Embryonic facial prominence (tissue), 1 donor: ENCODE data around the gene TRUB1.
A peak's percentile ranks its signal among the peaks of the same experiment; 100 is the strongest.

Source experiments
- DNase-seq: peaks from one replicate; pipeline ENCODE4 v3.0.0-alpha.2; 2016; ENCODE audit errors: extremely low spot score

The TRUB1 gene

GRCh38 chr10:114975091-114975490, 37.1 kb downstream of the TRUB1 start:
- no peak for DNase-seq

- no peak for DNase-seq
Measured at GRCh38 chr10:114982989-114983388, 45.0 kb downstream of the TRUB1 start.

GRCh38 chr10:114987995-114988394, 50.0 kb downstream of the TRUB1 start:
- DNase-seq: no peak

- no peak for DNase-seq
Measured at GRCh38 chr10:114990586-114990985, 52.6 kb downstream of the TRUB1 start.

- no peak for DNase-seq
Measured at GRCh38 chr10:114990991-114991390, 53.0 kb downstream of the TRUB1 start.

GRCh38 chr10:114992189-114992775, 54.3 kb downstream of the TRUB1 start:
- DNase-seq: no peak

GRCh38 chr10:114995468-114996247, 57.7 kb downstream of the TRUB1 start:
- DNase-seq: peak; percentile 12

GRCh38 chr10:114996542-114996941, 58.5 kb downstream of the TRUB1 start:
- no peak for DNase-seq

- DNase-seq: no peak
Measured at GRCh38 chr10:114998993-114999392, 61.0 kb downstream of the TRUB1 start.

- no peak for DNase-seq
Measured at GRCh38 chr10:115001506-115002381, 63.7 kb downstream of the TRUB1 start.

- DNase-seq: no peak
Measured at GRCh38 chr10:115003396-115003795, 65.4 kb downstream of the TRUB1 start.

- no peak for DNase-seq
Measured at GRCh38 chr10:115004236-115004862, 66.4 kb downstream of the TRUB1 start.

- DNase-seq: no peak
Measured at GRCh38 chr10:115005771-115006170, 67.8 kb downstream of the TRUB1 start.

- DNase-seq: no peak
Measured at GRCh38 chr10:115018185-115018931, 80.4 kb downstream of the TRUB1 start.

GRCh38 chr10:115020449-115020848, 82.5 kb downstream of the TRUB1 start:
- DNase-seq: no peak

- DNase-seq: no peak
Measured at GRCh38 chr10:115022733-115023132, 84.7 kb downstream of the TRUB1 start.

- no peak for DNase-seq
Measured at GRCh38 chr10:115023715-115024114, 85.7 kb downstream of the TRUB1 start.

- no peak for DNase-seq
Measured at GRCh38 chr10:115024371-115024770, 86.4 kb downstream of the TRUB1 start.

- DNase-seq: no peak
Measured at GRCh38 chr10:115026056-115026745, 88.2 kb downstream of the TRUB1 start.

GRCh38 chr10:115026746-115027140, 88.7 kb downstream of the TRUB1 start:
- DNase-seq: no peak
